Measurements from ENCODE around the gene SLC13A2.
"Not testable (repeated sequence)": the region's sequence is repeated elsewhere in the genome, so short reads cannot be mapped to it uniquely, and the experiment has no call there.

Gene SLC13A2

DNA sequence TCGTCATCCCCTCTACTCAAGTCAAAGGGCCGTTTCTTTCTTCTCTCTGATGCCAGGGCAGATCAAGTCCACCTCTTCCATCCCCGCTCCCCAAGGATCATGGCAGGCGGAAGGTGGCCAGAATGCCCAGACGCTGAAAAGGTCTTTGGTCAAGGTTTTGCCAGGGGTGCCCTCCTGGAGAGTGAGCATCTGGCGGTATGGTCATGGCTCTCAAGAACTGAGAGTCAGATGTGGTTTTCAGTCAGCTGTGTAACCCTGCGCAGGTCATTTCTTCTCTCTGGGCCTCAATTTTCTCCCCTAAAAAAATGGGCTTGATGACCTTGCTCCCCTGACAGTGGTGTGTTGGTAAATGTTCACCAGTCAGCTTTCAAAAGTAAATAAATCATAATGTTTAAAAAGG, 45.1 kb downstream of the SLC13A2 start:
- DNase-seq: no peak

DNA sequence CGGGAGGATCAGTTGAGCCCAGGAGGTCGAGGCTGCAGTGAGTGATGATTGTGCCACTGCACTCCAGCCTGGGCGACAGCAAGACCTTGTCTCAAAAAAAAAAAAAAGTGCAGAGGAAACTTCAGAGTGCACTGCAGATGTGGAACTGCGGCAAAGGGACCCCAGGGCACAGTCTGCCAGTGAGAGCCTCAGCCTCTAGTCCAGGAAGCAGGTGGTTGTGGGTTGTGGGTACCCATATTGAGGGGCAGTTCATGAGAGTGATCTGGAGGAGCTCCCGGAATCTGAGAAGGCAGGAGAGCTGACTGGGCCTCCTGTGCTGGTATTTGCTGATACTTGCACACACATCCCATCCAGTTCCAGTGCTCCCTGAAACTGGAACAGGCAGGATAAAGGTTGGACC, 45.8 kb downstream of the SLC13A2 start:
- no peak for DNase-seq

DNA sequence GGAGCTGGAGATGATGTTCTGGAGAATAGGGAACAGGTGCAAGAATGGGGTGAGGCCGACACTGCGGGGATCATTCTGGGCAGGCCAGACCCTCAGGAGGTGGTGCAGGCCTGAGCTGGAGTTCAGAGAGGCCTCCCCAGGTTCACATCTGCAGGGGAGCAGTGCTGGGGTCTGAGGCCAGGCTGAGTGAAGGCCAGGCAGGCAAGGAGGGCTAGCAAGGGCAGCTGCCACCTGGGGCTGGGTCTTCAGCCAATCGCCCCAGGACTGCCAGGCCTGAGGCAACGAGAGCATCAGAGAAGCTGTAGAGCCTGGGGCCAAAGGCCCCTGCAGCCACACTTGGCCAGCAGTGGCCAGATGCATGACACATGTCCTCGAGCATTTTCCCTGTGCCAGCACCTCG, 47.2 kb downstream of the SLC13A2 start:
- no peak for DNase-seq

DNA sequence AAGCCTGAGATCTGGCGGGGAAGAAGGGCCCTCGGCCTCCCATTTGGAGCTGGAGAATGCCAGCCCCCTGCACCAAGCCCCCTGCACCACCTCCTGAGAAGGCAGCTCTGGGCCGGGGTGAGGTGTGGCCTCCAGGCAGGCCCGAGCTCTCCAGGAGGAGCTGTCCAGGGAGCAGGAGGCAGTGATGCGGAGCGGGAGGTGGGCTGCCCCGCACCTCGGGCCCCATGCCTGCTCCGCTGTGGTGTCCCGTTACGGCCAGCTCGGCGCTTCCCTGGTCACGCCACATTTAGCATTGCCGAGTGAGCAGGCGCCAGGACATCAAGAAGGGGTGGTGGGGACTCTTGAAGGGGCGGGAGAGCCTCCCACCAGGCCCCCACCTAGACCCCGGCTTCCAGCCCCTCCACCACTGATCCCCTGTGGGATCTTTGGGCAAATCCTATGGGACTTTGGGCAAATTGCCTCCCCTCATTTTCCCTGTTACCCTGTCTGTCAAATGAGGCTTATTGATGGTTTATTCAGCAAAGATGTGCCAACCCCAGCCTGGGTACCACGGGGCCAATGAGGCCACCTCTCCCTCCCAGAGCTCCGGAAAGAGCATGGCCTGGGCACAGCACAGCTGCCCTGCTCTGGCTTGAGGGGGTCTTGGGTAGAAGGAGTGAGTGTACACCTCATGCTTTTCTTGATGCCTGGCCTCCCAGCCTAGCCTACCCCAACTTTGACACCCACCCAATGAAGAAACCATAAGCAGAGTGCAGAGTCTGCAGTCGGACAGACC, 48.1 kb downstream of the SLC13A2 start:
- no peak for DNase-seq

DNA sequence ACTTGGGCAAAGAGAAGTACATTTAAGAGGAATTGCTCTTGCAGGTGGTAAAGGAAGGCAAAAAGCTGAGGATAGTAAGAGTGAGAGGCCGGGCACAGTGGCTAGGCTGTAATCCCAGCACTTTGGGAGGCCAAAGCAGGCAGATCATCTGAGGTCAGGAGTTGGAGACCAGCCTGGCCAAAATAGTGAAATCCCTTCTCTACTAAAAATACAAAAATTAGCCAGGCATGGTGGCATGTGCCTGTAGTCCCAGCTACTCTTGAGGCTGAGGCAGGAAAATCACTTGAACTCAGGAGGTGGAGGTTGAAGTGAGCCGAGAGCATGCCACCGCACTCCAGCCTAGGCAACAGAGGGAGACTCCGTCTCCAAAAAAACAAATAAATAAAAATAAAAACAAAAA, 48.8 kb downstream of the SLC13A2 start:
- not testable (repeated sequence) for DNase-seq

DNA sequence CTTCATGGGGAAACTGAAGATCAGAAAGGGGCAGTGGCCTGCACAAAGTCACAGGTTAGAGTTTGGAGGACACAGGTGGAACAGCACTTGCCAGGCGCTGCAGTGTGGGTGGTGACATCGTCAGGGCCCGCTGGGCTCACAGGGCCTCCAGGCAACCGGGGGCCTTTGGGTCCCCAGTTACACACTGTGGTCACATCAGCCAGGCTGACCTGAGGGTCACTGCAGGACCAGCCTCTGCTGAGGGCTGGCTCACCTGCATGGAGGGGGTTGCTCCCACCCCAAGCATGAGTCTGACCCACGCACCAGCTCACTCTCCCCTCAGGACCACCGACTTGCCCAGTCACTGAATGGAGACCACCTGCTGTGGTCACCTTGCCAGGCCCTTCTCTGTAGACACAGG, 49.7 kb downstream of the SLC13A2 start:
- DNase-seq: no peak

DNA sequence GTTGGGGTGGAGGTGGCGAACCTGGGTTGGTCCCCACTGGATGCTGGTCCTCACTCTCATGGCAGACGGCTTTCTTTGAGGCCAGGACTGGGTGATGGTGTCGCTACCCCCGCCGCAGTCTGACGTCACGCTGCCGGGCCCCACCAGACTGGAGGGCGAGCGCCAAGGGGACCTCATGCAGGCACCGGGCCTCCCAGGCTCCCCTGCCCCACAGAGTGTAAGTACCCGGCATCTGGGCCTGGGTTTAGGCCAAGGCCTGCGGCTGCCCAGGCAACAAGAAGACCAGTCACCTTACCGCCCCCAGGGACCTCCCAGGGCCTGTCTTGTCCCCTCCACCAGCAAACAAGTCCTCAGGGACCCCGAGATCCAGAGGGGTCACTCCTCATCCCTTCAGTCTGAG, 50.4 kb downstream of the SLC13A2 start:
- no peak for DNase-seq

DNA sequence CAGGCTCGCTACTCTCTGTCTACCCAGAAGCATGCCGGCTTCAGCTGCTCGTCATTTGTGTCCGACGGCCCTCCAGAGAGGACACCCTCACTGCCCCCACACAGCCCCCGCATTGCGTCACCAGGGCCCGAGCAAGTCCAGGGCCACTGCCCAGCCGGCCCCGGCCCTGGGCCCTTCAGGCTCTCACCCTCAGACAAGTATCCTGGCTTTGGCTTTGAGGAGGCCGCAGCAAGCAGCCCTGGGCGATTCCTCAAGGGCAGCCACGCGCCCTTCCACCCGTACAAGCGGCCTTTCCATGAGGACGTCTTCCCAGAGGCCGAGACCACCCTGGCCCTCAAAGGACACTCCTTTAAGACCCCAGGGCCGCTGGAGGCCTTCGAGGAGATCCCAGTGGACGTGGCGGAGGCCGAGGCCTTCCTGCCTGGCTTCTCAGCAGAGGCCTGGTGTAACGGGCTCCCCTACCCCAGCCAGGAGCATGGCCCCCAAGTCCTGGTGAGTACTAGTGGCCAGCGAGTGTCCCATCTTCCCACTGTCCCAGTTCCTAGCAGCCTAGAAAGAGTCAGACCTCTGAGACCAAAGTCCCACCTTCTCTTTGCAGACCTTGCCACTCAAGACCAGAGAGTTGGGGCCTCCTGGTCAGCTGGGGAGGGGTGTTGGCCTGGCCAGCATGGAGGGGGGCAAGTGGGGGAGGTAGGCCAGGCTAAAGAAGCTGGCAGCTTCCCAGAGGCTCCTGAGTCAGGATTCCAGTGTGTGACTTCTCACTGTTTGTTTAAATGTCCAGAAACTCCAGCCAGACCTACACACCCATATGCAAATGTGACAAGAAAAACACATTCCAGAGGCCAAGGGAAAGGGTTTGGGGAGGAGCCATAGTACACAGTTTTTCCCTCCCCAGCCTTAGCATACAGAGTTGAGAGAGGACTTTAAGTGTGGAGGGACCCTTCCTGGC, 51.3 kb downstream of the SLC13A2 start:
- no peak for DNase-seq

DNA sequence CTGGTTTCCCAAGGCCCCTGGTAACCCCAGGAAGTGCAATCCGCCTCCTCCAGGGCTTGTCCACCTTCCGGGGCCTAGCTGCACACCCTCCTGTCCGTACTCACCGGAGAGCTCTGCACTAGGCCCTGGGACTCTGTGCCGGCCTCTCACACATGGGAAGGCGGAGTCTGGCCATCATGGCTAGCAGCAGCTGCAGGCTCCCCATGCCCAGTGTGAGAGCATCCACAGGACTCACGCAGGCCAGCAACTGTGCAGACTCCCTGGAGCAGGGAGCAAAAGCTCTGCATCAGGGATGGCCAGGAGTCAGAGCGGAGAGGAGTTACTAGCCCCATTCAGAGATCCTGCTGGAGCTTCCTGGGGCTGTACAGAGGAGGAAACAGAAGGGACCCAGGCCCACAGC, 52.9 kb downstream of the SLC13A2 start:
- DNase-seq: no peak

DNA sequence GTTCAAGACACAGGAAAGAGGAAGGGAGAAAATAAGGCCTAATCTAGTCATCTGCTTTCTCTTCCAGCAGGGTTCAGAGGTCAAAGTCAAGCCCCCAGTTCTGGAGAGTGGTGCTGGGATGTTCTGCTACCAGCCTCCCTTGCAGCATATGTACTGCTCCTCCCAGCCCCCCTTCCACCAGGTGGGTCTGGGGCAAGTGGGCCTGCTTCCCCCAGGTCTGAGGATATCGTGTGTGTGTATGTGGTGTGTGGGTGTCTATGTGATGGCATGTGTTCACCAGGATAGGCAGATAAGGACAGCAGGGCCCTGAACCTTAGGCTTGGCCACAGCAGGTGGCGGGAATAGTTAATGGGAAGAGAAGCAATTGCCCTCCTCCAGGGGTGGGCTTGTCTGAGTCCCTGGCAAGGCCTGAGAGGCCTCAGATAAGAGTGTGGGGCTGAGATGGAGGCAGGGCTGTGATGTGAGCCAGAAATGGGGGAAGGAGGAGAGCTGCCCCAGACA, 53.8 kb downstream of the SLC13A2 start:
- no peak for DNase-seq

DNA sequence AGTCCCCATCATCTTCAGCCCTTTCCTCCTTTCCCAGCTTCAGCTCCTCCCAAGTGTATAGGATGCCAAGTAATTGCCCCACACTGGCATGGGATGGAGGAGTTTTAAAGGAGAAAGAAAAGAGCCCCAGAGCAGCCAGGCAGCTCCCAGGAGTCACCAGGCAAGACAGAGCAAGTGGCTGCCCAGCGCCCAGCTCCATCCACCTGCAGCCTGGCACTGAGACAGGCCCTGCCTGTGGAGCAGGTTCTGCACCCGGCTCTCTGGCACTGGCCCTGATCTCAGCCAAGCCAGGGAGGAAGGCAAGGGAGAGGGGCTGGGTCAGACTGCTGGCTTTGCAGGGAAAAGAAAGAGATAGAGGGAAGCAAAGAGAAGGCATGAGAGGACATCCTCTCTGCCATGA, 54.4 kb downstream of the SLC13A2 start:
- DNase-seq: no peak

DNA sequence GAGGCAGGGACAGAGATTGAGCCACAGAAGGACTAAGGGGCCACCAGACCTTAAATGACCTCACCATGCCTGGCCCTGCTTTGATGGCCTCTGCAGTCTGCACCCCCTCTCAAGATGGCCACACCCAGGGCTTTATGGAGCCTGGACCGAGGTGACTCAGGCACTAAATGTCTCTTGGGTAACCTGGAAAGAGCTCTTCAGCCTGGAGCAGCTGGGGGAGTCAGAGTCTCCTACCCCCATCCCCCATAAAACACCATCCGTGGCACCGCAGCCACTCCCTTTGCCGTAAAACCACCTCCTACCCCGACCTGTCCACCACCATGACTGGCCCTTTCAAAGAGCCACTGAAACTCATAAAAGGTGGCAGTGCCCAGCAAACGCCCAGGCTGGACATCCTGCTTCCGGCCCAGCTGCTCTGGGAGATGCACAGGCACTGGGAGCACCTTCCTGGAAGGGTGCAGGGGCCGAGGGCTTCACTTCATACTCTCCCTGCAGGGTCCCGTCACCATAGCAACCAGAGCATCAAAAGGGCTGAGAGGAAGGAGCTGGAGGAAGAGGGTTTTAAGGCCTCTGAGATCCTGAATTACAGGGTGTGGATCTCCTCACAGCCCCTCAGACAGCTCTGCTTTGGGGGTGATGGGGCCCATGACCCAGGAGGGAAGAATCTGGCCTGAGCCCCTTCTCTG, 55.0 kb downstream of the SLC13A2 start:
- no peak for DNase-seq

DNA sequence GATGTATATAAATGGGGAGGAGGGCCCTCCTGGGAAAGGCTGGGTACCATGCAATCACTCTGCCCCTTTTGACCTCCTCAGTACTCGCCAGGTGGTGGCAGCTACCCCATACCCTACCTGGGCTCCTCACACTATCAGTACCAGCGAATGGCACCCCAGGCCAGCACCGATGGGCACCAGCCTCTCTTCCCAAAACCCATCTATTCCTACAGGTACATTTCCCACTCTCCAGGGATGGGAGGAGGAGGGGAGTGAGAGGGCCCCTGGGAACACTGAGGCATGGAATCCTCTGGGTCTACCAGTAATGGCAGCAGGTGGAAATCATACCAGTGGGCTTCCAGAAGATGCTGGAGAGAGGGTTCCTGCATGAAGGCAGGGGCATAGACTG, 55.6 kb downstream of the SLC13A2 start:
- no peak for DNase-seq

DNA sequence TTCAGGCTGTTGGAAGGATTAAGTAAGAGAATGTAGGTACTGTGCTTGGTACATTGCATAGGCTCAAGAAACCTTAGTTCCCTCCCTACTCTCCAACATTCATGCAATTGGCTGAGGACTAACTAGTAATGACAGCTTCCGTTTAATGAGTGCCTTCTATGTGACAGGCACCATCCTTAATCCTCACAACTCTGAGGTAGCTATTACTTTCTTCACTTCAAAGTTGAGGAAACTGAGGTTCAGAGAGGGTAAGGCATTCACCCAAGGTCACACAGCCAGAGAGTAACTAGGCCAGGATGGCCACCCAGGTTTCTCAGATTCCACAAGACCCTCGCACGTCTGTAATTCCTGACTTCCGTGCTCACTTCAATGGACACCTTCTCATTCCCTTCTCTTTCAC, 56.8 kb downstream of the SLC13A2 start:
- no peak for DNase-seq

DNA sequence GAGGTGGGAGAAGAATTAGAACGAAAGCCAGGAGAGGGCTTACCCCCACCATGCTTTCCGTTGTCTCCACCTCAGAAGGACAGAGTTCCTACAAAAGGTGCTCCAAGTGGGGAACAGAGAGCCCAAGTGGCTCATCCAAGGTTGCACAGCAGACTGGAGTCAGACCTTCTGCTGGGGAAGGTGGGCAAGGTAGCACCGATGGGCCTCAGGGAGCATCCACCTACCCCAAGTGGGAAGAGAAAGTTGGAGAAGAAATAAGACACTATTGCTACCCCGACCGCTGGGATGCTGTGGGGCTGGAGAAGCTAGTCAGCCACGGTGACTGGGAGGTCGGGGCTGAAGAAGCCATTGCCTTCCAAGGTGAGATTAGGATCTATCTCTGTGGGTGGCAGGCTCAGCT, 57.5 kb downstream of the SLC13A2 start:
- no peak for DNase-seq

DNA sequence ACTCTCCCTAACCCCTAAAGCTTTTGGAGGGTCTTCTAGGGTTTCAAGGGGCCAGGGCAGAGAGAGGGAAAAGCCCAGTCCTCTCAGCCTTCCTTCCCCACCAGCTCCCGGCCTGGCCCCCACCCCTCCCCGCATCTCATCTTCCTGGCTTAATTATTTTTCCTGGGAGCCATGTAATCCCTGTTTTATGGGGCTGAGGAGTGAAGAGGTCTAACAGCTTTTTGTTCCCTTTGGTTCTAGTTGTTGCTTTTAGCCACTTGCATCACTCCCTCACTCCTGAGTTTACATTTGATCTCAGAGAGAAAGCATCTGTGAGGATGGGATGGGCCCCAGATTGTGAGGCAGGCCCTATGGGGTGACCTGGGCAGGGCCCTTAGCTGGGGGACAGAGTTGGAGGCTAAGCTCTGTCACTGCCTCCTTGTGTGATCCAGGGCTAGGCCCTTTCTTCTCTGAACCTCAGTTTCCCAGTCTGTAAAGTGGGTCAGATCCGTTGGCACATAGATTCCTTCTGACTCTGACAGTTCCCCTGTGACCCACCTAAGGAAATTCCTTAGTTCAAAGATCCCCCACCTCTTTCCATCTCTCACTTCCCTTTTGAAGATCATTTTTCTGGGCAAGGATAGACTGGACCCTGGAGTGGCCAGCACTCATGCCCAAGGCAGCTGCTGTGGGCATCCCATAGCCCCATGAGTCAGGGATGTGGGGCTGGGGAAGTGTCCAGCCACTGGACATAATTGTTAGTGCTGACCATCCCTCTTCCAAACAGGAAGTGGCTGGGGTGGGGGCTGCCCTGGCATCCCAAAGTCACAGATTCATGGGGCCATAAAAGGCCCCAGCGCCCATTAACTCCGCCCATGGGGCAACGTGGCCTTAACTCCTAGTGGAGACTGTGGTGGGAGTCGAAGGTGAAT, 58.9 kb downstream of the SLC13A2 start:
- no peak for DNase-seq

DNA sequence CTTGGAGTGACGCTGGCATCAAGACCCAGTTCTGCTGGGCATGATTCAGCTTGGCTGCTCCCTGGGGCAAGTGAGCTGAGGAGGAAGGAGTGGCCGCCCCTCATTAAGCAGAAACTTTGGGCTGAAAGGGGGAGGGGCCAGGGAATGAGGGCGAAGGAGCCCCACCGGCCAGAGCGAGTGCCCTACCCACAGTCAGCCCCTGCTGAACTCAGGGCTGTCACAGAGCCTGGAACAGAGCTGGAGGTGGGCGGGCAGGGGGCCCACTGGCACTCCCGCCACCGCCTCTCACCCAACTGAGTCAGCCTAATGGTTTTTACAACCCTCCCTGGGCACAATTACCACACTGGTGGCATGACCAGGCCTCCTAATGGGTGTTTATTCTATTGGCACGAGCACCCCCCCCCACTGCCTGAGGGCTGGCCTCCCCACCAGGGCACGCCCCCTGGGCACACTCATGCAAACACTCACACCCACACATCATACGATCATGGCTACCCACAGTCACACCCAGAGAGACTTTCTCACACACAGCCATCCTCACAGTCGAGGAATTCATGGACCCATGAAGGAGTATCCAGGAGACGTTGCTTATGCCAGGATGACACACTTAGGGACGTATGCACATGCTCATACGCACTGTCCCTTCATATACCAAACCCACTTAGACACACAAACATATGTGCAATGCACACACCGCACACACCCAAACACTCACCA, 59.8 kb downstream of the SLC13A2 start:
- no peak for DNase-seq

DNA sequence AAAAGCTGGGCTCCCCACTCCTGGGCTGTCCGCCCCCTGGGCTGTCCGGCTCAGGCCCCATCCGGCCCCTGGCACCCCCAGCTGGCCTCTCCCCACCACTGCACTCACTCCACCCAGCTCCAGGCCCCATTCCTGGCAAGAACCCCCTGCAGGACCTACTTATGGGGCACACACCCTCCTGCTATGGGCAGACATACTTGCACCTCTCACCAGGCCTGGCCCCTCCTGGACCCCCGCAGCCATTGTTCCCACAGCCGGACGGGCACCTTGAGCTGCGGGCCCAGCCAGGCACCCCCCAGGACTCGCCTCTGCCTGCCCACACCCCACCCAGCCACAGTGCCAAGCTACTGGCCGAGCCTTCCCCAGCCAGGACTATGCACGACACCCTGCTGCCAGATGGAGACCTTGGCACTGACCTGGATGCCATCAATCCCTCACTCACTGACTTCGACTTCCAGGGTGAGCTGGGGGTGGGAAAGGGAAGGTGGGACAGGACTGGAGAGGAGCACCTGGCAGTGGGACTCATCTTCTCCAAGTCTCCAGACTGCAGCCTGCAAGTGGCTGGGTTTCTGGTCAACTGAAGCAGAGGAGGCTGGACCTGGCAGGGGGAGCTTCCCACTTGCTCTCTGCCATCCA, 61.4 kb downstream of the SLC13A2 start:
- no peak for DNase-seq

DNA sequence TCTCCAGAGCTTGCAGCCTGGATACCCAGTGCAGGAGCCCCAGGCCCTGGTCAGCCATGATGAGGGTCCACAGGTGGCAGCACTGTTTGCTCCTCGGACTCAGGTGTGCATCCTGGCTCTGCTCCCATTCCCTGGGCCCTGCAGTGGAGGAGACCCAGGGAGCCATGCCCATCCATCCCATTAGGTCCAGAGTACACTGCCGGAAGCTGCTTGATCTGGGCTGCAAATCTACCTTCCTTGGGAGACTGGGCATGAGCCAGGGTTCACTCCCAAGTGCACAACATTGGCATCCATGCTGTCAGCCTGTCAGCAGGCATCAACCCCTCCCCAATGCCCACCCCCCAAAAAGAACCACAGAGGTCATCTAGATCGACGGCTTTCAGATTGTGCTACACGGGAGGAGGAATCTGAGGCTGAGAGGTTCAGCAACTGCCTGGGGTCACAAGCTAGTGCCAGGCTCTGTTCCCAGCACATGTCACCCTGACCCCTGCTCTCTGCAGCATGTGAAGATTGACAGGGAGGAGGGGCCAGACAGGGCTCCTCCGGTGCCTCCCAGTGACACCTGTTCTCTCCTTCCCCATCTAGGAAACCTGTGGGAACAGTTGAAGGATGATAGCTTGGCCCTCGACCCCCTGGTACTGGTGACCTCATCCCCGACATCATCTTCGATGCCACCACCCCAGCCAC, 63.2 kb downstream of the SLC13A2 start:
- no peak for DNase-seq

DNA sequence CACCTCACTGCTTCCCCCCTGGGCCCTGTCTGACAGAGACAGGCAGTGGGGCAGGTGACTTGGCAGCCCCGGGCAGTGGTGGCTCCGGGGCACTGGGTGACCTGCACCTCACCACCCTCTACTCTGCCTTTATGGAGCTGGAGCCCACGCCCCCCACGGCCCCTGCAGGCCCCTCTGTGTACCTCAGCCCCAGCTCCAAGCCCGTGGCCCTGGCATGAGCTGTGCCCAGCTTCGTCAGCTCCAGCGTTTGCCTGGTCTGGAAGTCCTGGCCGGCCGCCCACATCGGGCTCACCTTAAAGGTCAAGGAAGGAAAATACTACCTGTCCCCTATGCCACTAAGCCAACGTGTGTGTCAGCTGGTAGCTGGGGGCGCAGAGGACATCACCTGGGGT, 63.8 kb downstream of the SLC13A2 start:
- no peak for DNase-seq
